B cell (primary cell): ENCODE results near the gene TYW1. TPM values are rescaled to one million over a fixed set of nuclear protein-coding genes. Genes with fewer than 3 reads are reported as not detected.
"Not testable (repeated sequence)": the region's sequence is repeated elsewhere in the genome, so short reads cannot be mapped to it uniquely, and the experiment has no call there.

ENCODE experiments used
- ATAC-seq: fragments of 200-7000 bp; cut with Tn5 transposase; one replicate; pipeline ENCODE4 v1.10.0; 2021; ENCODE audit warnings: low read depth, mild to moderate bottlenecking, moderate number of reproducible peaks, moderate library complexity
- CTCF ChIA-PET: fragments of 350-600 bp; sonication (Branson Sonifier 250); formaldehyde crosslinking; loops from one replicate; lab custom pipeline; 2021; ENCODE audit warnings: antibody characterized with exemption, inconsistent platforms; lab: Charles Lee
- POLR2A ChIA-PET: fragments of 350-600 bp; sonication (Branson Sonifier 250); formaldehyde crosslinking; loops from one replicate; lab custom pipeline; 2021; ENCODE audit warnings: antibody characterized with exemption; lab: Charles Lee
- DNase-seq: peaks from one replicate; pipeline ENCODE4 v3.0.0; 2013
- H2AFZ ChIP-seq: 2 replicates; pipeline ENCODE4 v1.6.1; 2012; ENCODE audit warnings: mild to moderate bottlenecking, low read depth, low read length; ENCODE audit not compliant: insufficient read depth, poor library complexity, severe bottlenecking
- H3K27ac ChIP-seq, 2 donors: 1 replicate in 1 of 2; 2 replicates in 1 of 2; pipeline ENCODE4 v1.5.1; 2012 to 2013; ENCODE audit warnings: low read length in 2 of 2, mild to moderate bottlenecking in 2 of 2, moderate library complexity in 1 of 2
- H3K27me3 ChIP-seq, 4 experiments: fragments of 200-600 bp in 1 of 4; sonication (generic) in 1 of 4; replicated peaks in 1 of 4; 1 replicate in 2 of 4; 2 replicates in 2 of 4; pipeline versions ENCODE4 v1.6.1 to v1.7.0; 2013 to 2016; ENCODE audit warnings: low read length in 3 of 4, mild to moderate bottlenecking in 2 of 4, mixed read lengths in 1 of 4, moderate library complexity in 1 of 4; ENCODE audit not compliant: insufficient read depth in 4 of 4, control insufficient read depth in 3 of 4; ENCODE audit errors: control extremely low read depth in 1 of 4
- H3K36me3 ChIP-seq, 2 experiments: replicated peaks in 1 of 2; 1 replicate in 1 of 2; 2 replicates in 1 of 2; pipeline versions ENCODE4 v1.6.1 to v1.7.1; 2013; ENCODE audit warnings: low read length in 1 of 2; ENCODE audit not compliant: insufficient read depth in 2 of 2, control insufficient read depth in 1 of 2; ENCODE audit errors: control extremely low read depth in 1 of 2, extremely low read depth in 1 of 2
- H3K4me1 ChIP-seq, 2 donors: fragments of 200-600 bp in 1 of 2; sonication (generic) in 1 of 2; 1 replicate in 1 of 2; 2 replicates in 1 of 2; pipeline versions ENCODE4 v1.5.1 to v1.6.1; 2013 to 2017; ENCODE audit warnings: low read length in 2 of 2; ENCODE audit not compliant: control insufficient read depth in 2 of 2, insufficient read depth in 2 of 2
- H3K4me2 ChIP-seq: replicated peaks from 2 replicates; pipeline ENCODE3; 2012; ENCODE audit warnings: mild to moderate bottlenecking, low read depth, low read length; ENCODE audit not compliant: poor library complexity, severe bottlenecking
- H3K4me3 ChIP-seq, 5 experiments: fragments of 200-600 bp in 1 of 5; sonication (generic) in 1 of 5; 1 replicate in 3 of 5; 2 replicates in 2 of 5; pipeline versions ENCODE4 v1.5.1 to v1.7.0; 2011 to 2016; ENCODE audit warnings: low read length in 4 of 5, mild to moderate bottlenecking in 4 of 5, low read depth in 2 of 5, control low read depth in 1 of 5, moderate library complexity in 1 of 5; ENCODE audit not compliant: insufficient read depth in 1 of 5; ENCODE audit errors: control extremely low read depth in 1 of 5, extremely low read depth in 1 of 5
- H3K79me2 ChIP-seq: fragments of 200-600 bp; sonication (generic); one replicate; pipeline ENCODE4 v1.6.0; 2016; ENCODE audit warnings: low read length; ENCODE audit not compliant: control insufficient read depth, insufficient read depth
- H3K9ac ChIP-seq: fragments of 200-600 bp; sonication (generic); 2 replicates; pipeline ENCODE4 v1.6.1; 2017; ENCODE audit warnings: mild to moderate bottlenecking, low read length, moderate library complexity
- H3K9me3 ChIP-seq, 3 donors: one replicate each; pipeline versions ENCODE4 v1.6.1 to v1.7.1; 2013; ENCODE audit warnings: low read length in 2 of 3; ENCODE audit not compliant: control insufficient read depth in 2 of 3, insufficient read depth in 1 of 3; ENCODE audit errors: control extremely low read depth in 1 of 3
- H4K20me1 ChIP-seq: 2 replicates; pipeline ENCODE4 v1.6.0; 2012; ENCODE audit warnings: mild to moderate bottlenecking, low read length; ENCODE audit not compliant: insufficient read depth, control insufficient read depth, poor library complexity, severe bottlenecking
- H3K27ac Mint-ChIP-seq: one replicate; pipeline ENCODE4 v1.8.0; 2021; ENCODE audit warnings: mixed read lengths
- H3K27me3 Mint-ChIP-seq: one replicate; pipeline ENCODE4 v1.8.0; 2021; ENCODE audit warnings: mixed read lengths
- H3K4me1 Mint-ChIP-seq: one replicate; pipeline ENCODE4 v1.8.0; 2021; ENCODE audit warnings: mixed read lengths
- H3K4me3 Mint-ChIP-seq: one replicate; pipeline ENCODE4 v1.8.0; 2021; ENCODE audit warnings: mixed read lengths
- H3K9me3 Mint-ChIP-seq: one replicate; pipeline ENCODE4 v1.8.0; 2022; ENCODE audit warnings: mixed read lengths; ENCODE audit not compliant: insufficient read depth
- WGBS: methylation state at CpG from one replicate; pipeline ENCODE4 v1.1.5; 2013; ENCODE audit warnings: missing lambda C conversion rate; ENCODE audit not compliant: insufficient coverage; 5-methylcytosine and 5-hydroxymethylcytosine counted together
- intact Hi-C: fragments of 100-400 bp; cut with micrococcal nuclease; formaldehyde crosslinking; loops from one replicate; pipeline ENCODE4 v1.10.0; 2022
- polyA plus RNA-seq: library from polyadenylated mRNA; depleted of rRNA; stranded (reverse); fragments of >200 nt; gene quantifications from 2 replicates; pipeline ENCODE4 v1.2.3, GENCODE V29; 2012
- total RNA-seq, 2 donors: library from RNA; stranded (reverse); fragments of 120-200 nt in 1 of 2; gene quantifications; 1 replicate in 1 of 2; 2 replicates in 1 of 2; pipeline versions ENCODE4 v1.2.3 to v1.2.4, GENCODE V29; 2013 to 2022

The TYW1 gene
- total and polyA plus RNA-seq, 2 donors (not counting 1 experiment from before 2014, with no cell fraction given) = 9.4 to 33.6 TPM

DNA sequence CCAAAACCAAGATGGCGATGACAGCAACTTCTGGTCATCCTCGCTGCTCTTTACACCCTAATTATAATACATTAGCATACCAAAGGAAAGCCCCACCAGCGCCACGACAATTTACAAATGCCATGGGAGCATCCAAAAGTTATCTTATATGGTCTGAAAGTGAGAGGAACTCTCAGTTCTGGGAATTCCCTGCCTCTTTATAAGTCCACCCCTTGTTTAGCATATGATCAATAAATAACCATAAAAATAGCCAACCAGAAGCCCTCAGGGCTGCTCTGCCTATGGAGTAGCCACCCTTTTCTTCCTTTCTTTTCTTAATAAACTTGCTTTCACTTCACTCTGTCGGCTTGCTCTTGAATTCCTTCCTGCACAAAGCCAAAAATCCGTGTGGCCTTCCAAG, 262.7 kb downstream of the TYW1 start:
- WGBS = no CpG with 5 or more reads among the region's 6 CpGs
- H3K4me1 Mint-ChIP-seq, H3K9ac ChIP-seq, H3K27me3 ChIP-seq, H3K9me3 ChIP-seq, intact Hi-C loops, H4K20me1 ChIP-seq, H3K4me1 ChIP-seq, H3K27me3 Mint-ChIP-seq, H3K9me3 Mint-ChIP-seq, H2AFZ ChIP-seq, DNase-seq, H3K27ac ChIP-seq, CTCF ChIA-PET, H3K36me3 ChIP-seq, H3K27ac Mint-ChIP-seq, H3K4me3 Mint-ChIP-seq, H3K4me3 ChIP-seq, H3K4me2 ChIP-seq, H3K79me2 ChIP-seq, ATAC-seq, POLR2A ChIA-PET: not testable (repeated sequence)

DNA sequence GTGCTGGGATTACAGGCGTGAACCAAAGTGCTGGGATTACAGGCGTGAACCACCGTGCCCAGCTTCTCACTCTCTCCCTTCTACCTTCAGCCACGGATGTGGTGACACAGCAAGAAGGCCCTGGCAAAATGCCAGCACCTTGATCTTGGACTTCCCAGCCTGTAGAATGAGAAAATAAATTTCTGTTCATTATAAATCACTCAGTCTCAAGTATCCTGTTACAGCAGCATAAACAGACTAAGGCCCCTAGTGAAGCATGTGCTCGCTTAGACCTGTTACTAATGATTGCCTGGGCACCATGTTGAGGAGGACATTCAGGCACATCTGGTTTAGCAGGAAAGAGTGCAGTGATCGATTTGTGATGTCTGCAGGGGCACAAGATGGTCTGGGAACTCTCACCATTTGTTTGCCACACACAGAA, 263.5 kb downstream of the TYW1 start:
- H3K4me1 Mint-ChIP-seq, POLR2A ChIA-PET, H3K27ac ChIP-seq, H3K4me2 ChIP-seq, intact Hi-C loops, H3K27ac Mint-ChIP-seq, CTCF ChIA-PET, DNase-seq, H4K20me1 ChIP-seq, H3K9me3 ChIP-seq, H3K27me3 ChIP-seq, H3K4me3 Mint-ChIP-seq, H3K4me3 ChIP-seq, H3K9ac ChIP-seq, H3K79me2 ChIP-seq, H3K36me3 ChIP-seq, H3K4me1 ChIP-seq, H3K27me3 Mint-ChIP-seq, H2AFZ ChIP-seq, H3K9me3 Mint-ChIP-seq, ATAC-seq: not testable (repeated sequence)
- WGBS = 96% methylated on average over 3 of the region's 6 CpGs

DNA sequence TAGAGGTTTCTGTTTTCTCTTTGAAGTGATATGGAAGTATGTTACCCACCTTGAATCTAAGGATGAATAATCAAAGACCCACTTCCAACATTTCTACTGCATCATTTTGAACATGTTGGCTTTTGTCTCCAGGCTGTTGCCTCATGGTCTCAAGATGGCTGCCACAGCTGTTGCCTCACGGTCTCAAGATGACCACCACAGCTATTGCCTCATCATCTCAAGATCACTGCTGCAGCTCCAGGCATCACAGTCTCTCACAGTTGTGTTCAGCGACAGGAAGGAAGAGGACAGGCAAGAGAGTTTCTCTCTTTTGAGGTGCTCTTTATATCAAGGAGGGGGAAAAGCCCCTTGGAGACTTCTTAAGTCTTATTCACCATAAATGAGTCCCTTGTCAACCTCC, 267.4 kb downstream of the TYW1 start:
- POLR2A ChIA-PET, H3K9me3 ChIP-seq, H3K4me2 ChIP-seq, H3K4me1 ChIP-seq, H3K4me3 ChIP-seq, H3K79me2 ChIP-seq, H3K9me3 Mint-ChIP-seq, H3K27me3 ChIP-seq, H3K27ac Mint-ChIP-seq, H4K20me1 ChIP-seq, H3K9ac ChIP-seq, ATAC-seq, intact Hi-C loops, H3K27me3 Mint-ChIP-seq, H3K4me1 Mint-ChIP-seq, H3K36me3 ChIP-seq, DNase-seq, H3K27ac ChIP-seq, H3K4me3 Mint-ChIP-seq, CTCF ChIA-PET, H2AFZ ChIP-seq: not testable (repeated sequence)
- 100% methylated on average over 1 of the region's 2 CpGs for WGBS

GRCh38 chr7:67266070-67266469, 269.4 kb downstream of the TYW1 start:
- H3K4me3 Mint-ChIP-seq, H3K27me3 ChIP-seq, H3K4me1 Mint-ChIP-seq, H3K9me3 ChIP-seq, ATAC-seq, H3K4me1 ChIP-seq, POLR2A ChIA-PET, H3K27ac ChIP-seq, H3K36me3 ChIP-seq, H3K9me3 Mint-ChIP-seq, H3K4me2 ChIP-seq, H3K79me2 ChIP-seq, intact Hi-C loops, H3K4me3 ChIP-seq, H2AFZ ChIP-seq, H3K27ac Mint-ChIP-seq, DNase-seq, H4K20me1 ChIP-seq, H3K9ac ChIP-seq, CTCF ChIA-PET, H3K27me3 Mint-ChIP-seq: not testable (repeated sequence)
- 100% methylated on average over 1 of the region's 3 CpGs for WGBS
